GM18505 (cell line): ENCODE results near the gene RBMXL3.
A peak's percentile ranks its signal among the peaks of the same experiment; 100 is the strongest.
"Not testable (repeated sequence)": the region's sequence is repeated elsewhere in the genome, so short reads cannot be mapped to it uniquely, and the experiment has no call there.

ENCODE experiments used
- ATAC-seq: cut with Tn5 transposase; IDR thresholded peaks from one replicate; pipeline ENCODE4 v1.9.1; 2021; ENCODE audit not compliant: unreplicated experiment
- POLR2A ChIP-seq: IDR thresholded peaks from 4 replicates; pipeline ENCODE4 v1.6.1; 2011; ENCODE audit warnings: borderline replicate concordance; ENCODE audit not compliant: insufficient read depth, insufficient read length; ENCODE audit errors: extremely low read depth

RBMXL3 gene

GRCh38 chrX:115204040-115204439 is 14.8 kb downstream of the RBMXL3 start:
- TF ChIP-seq POLR2A: no peak
- ATAC-seq: no peak

GRCh38 chrX:115209547-115209946 is 20.3 kb downstream of the RBMXL3 start:
- ATAC-seq: not testable (repeated sequence)

DNA sequence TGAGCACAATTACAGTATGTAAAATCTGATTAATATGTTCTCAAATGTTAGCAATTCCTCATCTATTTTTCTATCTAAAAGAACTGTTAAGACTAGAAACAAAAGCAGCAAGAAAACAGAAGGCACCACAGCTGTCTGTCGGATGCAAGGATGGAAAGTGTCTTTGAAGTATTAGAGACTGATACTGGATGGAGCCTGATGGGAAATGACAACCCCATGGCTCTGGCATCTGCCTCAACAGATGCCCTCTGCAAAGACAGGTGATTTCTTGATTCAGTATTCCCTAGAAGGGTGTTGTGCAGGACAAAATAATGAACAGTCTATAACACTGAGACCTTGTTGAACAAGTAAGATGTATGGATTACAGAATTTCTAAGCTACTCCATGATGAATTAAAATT is 24.9 kb downstream of the RBMXL3 start:
- no peak for TF ChIP-seq POLR2A
- no peak for ATAC-seq

- no peak for TF ChIP-seq POLR2A
- ATAC-seq: no peak
Observed at GRCh38 chrX:115214605-115215004, 25.4 kb downstream of the RBMXL3 start.

- ATAC-seq: not testable (repeated sequence)
Observed at GRCh38 chrX:115217346-115217745, 28.1 kb downstream of the RBMXL3 start.

GRCh38 chrX:115226929-115227328 is 37.7 kb downstream of the RBMXL3 start:
- no peak for TF ChIP-seq POLR2A
- ATAC-seq: peak; percentile 70

GRCh38 chrX:115229337-115230003 is 40.3 kb downstream of the RBMXL3 start:
- TF ChIP-seq POLR2A: no peak
- ATAC-seq: no peak

- TF ChIP-seq POLR2A: no peak
- no peak for ATAC-seq
Observed at GRCh38 chrX:115232933-115233496, 43.8 kb downstream of the RBMXL3 start.

DNA sequence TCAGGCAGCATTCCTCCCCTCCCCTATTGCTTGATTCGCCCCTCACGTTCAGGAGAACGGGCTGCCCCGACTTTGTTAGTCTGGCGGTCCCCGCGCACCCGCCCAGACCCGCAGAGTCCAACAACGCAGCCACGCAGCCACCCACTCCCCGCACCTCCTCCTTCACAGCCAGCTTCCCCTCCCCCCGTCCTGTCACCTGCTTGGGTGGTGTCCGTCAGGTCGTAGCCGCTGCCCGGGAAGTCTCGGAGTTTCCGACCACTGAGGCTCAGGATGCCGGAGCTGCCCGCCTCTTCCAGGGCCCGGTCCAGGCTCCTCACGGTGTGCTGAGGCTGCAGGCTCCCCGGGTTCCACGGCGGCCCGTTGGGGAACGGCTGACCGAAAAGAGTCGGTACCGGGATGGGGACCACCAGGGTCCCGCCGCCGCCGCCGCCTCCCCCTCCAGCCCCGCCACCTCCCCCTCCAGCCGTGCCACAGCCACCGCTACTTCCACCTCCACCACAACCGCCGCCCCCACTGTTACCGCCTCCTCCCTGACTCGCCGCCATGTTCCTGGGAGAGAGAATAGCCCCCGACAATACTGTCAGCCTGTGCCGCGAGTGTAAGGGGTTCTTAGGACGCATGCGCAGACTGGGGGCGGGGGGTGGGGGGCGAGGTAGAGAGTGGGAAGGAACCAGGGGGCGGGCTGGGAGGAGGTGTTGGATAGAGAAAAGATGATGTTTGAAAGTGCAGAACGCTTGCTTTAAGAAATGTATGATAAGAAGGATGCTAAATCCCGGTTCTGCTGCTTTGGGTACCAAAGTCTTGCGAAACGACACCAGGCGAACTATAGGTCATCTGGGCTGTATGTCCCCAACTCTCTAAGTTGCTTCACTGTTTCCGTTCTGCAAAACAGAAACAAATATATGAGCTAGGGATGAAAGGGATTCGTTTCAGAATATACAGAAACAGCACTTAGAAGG is 44.6 kb downstream of the RBMXL3 start, which contains the start of gene LRCH2:
Gene LRCH2, minus strand, starts transcription at position 600 of the 959 bp plus-strand sequence. Its CDS starts 55 bp downstream, at position 545.
- no peak for TF ChIP-seq POLR2A
- no peak for ATAC-seq

- no peak for TF ChIP-seq POLR2A
- no peak for ATAC-seq
Observed at GRCh38 chrX:115234461-115234860, 45.3 kb downstream of the RBMXL3 start.

DNA sequence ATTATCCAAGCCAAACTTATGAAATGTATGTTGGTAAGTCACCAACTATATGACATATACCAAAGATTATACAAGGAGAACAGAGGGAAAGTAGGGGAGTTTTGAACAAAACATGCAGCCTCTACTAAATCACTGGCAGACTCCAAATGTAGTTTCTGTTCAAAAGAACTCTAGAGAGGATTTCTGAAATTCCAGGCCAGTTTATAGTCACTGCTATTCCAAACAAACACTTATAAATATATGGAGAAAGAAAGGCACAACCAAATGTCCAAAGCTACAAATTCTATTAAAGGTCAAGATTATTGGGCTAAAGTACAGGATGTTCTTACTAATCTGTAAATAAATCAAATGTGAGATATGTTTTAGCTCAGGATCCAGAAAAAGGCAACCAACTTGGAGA is 47.4 kb downstream of the RBMXL3 start:
- no peak for TF ChIP-seq POLR2A
- ATAC-seq: no peak

- no peak for TF ChIP-seq POLR2A
- no peak for ATAC-seq
Observed at GRCh38 chrX:115237056-115237455, 47.8 kb downstream of the RBMXL3 start.
